Esophagus muscularis mucosa (tissue), 4 donors: Measurements from ENCODE around the gene SLC9A5. TPM values are rescaled to one million over a fixed set of nuclear protein-coding genes. Genes with fewer than 3 reads are reported as not detected.

ENCODE experiments used
- DNase-seq: peaks from one replicate; pipeline ENCODE4 v3.0.0-alpha.2; 2017; ENCODE audit errors: extremely low spot score
- H3K27ac ChIP-seq, 4 donors: fragments of 200-600 bp; sonication (generic); replicated peaks in 1 of 4; 1 replicate in 3 of 4; 2 replicates in 1 of 4; pipeline ENCODE4 v1.5.1; 2016 to 2019; ENCODE audit warnings: mild to moderate bottlenecking in 1 of 4
- H3K27me3 ChIP-seq, 4 donors: fragments of 200-600 bp; sonication (generic); one replicate each; pipeline versions ENCODE4 v1.5.1 to v1.6.0; 2016 to 2019
- H3K36me3 ChIP-seq, 4 donors: fragments of 200-600 bp; sonication (generic); one replicate each; pipeline ENCODE4 v1.5.1; 2016 to 2019
- H3K4me1 ChIP-seq, 4 donors: fragments of 200-600 bp; sonication (generic); one replicate each; pipeline ENCODE4 v1.5.1; 2016 to 2019
- H3K4me3 ChIP-seq, 4 donors: fragments of 200-600 bp; sonication (generic); 1 replicate in 2 of 4; 2 replicates in 2 of 4; pipeline ENCODE4 v1.5.1; 2016 to 2019; ENCODE audit warnings: mild to moderate bottlenecking in 4 of 4, moderate library complexity in 1 of 4
- H3K9me3 ChIP-seq, 4 donors: fragments of 200-600 bp; sonication (generic); 1 replicate in 3 of 4; 2 replicates in 1 of 4; pipeline ENCODE4 v1.5.1; 2016 to 2019
- EP300 ChIP-seq: sonication (generic); formaldehyde crosslinking; IDR thresholded peaks from one replicate; pipeline ENCODE4 v1.6.1; 2017; ENCODE audit warnings: antibody characterized with exemption
- POLR2A ChIP-seq: fragments of 450-650 bp; IDR thresholded peaks from one replicate; pipeline ENCODE4 v1.6.1; 2017; ENCODE audit warnings: antibody characterized with exemption, moderate library complexity, mild to moderate bottlenecking, low read depth
- POLR2AphosphoS5 ChIP-seq, 2 donors: sonication (generic); formaldehyde crosslinking; IDR thresholded peaks; one replicate each; pipeline ENCODE4 v1.6.1; 2017; ENCODE audit warnings: antibody characterized with exemption in 2 of 2
- WGBS: methylation state at CpG from one replicate; pipeline ENCODE4 v1.1.5; 2018; 5-methylcytosine and 5-hydroxymethylcytosine counted together
- intact Hi-C: fragments of 100-400 bp; cut with DNase I; formaldehyde crosslinking; loops from one replicate; pipeline ENCODE4 v1.15.1; 2023
- total RNA-seq, 4 donors: library from RNA; depleted of rRNA; stranded (reverse); fragments of >200 nt; gene quantifications; one replicate each; pipeline versions ENCODE4 v1.1.0 to v1.2.1, GENCODE V29; 2016
- TF ChIP-seq, protein P1 (sequence below), 3 experiments: fragments of 200-600 bp in 2 of 3; fragments of 450-650 bp in 1 of 3; sonication (generic) in 2 of 3; IDR thresholded peaks; one replicate each; pipeline ENCODE4 v1.5.1; 2017 to 2019; ENCODE audit warnings: antibody characterized with exemption in 3 of 3, mild to moderate bottlenecking in 2 of 3, moderate library complexity in 1 of 3

SLC9A5 gene
- total RNA-seq, 4 donors from 2014 or later = 0.13 to 0.69 (median 0.37) TPM

GRCh38 chr16:67242138-67242730 is 6.5 kb upstream of the SLC9A5 start:
- no peak overlapping the region for H3K4me3 ChIP-seq
- peak overlapping the region; percentile 40 to 65 (median 48) for H3K27ac ChIP-seq
- H3K4me1 ChIP-seq = peaks cover 61 to 68% (median 65%) of the 10 kb centered on the region in 4 donors
- H3K27me3 ChIP-seq = no peaks in the 10 kb centered on the region
- 63% methylated on average over 4 of the region's 4 CpGs for WGBS
- TF ChIP-seq, protein P1, sequence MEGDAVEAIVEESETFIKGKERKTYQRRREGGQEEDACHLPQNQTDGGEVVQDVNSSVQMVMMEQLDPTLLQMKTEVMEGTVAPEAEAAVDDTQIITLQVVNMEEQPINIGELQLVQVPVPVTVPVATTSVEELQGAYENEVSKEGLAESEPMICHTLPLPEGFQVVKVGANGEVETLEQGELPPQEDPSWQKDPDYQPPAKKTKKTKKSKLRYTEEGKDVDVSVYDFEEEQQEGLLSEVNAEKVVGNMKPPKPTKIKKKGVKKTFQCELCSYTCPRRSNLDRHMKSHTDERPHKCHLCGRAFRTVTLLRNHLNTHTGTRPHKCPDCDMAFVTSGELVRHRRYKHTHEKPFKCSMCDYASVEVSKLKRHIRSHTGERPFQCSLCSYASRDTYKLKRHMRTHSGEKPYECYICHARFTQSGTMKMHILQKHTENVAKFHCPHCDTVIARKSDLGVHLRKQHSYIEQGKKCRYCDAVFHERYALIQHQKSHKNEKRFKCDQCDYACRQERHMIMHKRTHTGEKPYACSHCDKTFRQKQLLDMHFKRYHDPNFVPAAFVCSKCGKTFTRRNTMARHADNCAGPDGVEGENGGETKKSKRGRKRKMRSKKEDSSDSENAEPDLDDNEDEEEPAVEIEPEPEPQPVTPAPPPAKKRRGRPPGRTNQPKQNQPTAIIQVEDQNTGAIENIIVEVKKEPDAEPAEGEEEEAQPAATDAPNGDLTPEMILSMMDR (IDR thresholded peaks at IDR 0.05) = no peak
- TF ChIP-seq POLR2A = no peak
- no peak for TF ChIP-seq EP300
- no peak for TF ChIP-seq POLR2AphosphoS5 (IDR thresholded peaks at IDR 0.05)
- intact Hi-C loops = no loop called here
- H3K9me3 ChIP-seq = no peaks in the 10 kb centered on the region
- DNase-seq = no peak
- H3K36me3 ChIP-seq = peaks cover 20 to 28% (median 26%) of the 10 kb centered on the region in 4 donors

GRCh38 chr16:67243481-67243880 is 5.3 kb upstream of the SLC9A5 start:
- peak overlapping the region in 3 of 4 donors; percentile 82 to 88 (median 87) for H3K27ac ChIP-seq
- H3K27me3 ChIP-seq = peaks cover 0 to 3% (median 0%) of the 10 kb centered on the region in 4 donors
- intact Hi-C loops = no loop called here
- TF ChIP-seq, protein P1 (IDR thresholded peaks at IDR 0.05) = no peak
- TF ChIP-seq POLR2A (no peak), POLR2AphosphoS5 (IDR thresholded peaks at IDR 0.05) (no peak), EP300 (no peak)
- WGBS = 69% methylated on average over 4 of the region's 4 CpGs
- DNase-seq = no peak
- no peak overlapping the region for H3K4me3 ChIP-seq
- peaks cover 8 to 15% (median 14%) of the 10 kb centered on the region in 4 donors for H3K36me3 ChIP-seq
- peaks cover 71 to 78% (median 75%) of the 10 kb centered on the region in 4 donors for H3K4me1 ChIP-seq
- no peaks in the 10 kb centered on the region for H3K9me3 ChIP-seq

DNA sequence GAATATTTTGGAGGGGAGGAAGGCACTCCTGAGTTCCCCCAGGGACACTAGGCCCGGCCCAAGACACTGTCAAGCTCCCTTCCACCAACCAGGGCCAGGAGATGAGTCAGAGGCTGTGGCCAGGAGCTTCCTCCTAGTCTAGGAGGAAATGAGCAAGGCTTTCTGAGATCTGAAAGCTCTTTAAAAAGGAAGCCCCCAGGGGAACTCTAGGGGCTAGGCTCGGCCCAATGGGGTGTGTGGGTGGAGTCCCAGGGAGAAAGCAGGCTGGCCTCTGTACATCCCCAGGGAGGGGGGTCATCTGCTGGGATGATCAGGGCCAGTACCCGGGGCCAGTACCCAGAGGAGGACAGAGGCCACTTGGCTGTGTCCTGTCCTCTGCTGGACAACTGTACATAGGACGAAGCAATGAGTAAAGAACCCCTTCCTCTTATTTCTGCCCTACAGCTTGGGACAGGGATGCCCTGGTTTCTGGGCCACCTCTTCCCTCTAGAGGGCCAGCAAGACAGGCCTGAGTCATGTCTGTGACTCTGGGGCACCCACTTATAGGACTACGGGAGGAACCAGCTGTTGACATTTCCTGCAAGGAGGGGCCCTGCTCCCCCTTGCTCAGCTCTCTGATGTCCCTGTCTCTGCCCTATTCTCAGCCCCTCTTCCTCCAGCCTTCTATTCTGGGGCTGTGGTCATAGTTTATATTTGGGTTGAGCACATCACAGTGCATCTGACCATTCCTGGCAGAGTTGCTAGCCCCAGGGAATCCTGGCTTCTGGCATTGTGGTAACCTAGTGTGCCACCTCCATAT is 4.2 kb upstream of the SLC9A5 start:
- TF ChIP-seq POLR2A (no peak), POLR2AphosphoS5 (IDR thresholded peaks at IDR 0.05) (peak; percentile 27 to 37)
- H3K4me3 ChIP-seq = no peak overlapping the region
- peak overlapping the region; percentile 81 to 88 (median 84) for H3K27ac ChIP-seq
- H3K4me1 ChIP-seq = peaks cover 79 to 89% (median 85%) of the 10 kb centered on the region in 4 donors
- WGBS = 41% methylated on average over 5 of the region's 5 CpGs
- H3K9me3 ChIP-seq = no peaks in the 10 kb centered on the region
- peaks cover 0 to 4% (median 3%) of the 10 kb centered on the region in 4 donors for H3K36me3 ChIP-seq
- peaks cover 0 to 14% (median 3%) of the 10 kb centered on the region in 4 donors for H3K27me3 ChIP-seq
- no peak for DNase-seq
- intact Hi-C loops = no loop called here

- H3K4me3 ChIP-seq = peak overlapping the region in 3 of 4 donors; percentile 70 to 75 (median 74)
- WGBS = 67% methylated on average over 4 of the region's 4 CpGs
- no peaks in the 10 kb centered on the region for H3K9me3 ChIP-seq
- peaks cover 78 to 91% (median 85%) of the 10 kb centered on the region in 4 donors for H3K4me1 ChIP-seq
- peaks cover 0 to 20% (median 6%) of the 10 kb centered on the region in 4 donors for H3K27me3 ChIP-seq
- no peak for DNase-seq
- H3K27ac ChIP-seq = peak overlapping the region; percentile 81 to 88 (median 84)
- no peaks in the 10 kb centered on the region for H3K36me3 ChIP-seq
- intact Hi-C loops = no loop called here
- TF ChIP-seq POLR2A (no peak), EP300 (no peak), POLR2AphosphoS5 (IDR thresholded peaks at IDR 0.05) (no peak)
- TF ChIP-seq, protein P1 (IDR thresholded peaks at IDR 0.05) = no peak
Measured at GRCh38 chr16:67245186-67245585, 3.6 kb upstream of the SLC9A5 start.

DNA sequence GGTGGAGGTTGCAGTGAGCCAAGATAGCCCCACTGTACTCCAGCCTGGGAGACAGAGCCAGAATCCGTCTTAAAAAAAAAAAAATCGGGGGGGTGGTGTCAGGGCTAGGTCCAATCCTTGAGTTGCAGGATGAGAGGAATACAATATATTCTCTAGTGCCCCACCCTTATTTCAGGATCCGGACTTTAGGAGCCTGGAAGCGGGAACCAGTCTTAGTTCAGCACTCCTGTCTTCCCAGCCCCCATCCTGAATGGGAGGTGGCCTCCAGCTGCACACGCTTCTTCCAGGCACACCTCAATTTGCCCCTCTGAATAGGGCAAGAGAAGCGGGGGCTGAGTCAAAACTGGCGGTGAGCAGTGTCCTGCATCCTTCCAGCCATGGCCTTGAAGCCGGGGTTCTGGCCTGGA is 3.1 kb upstream of the SLC9A5 start:
- TF ChIP-seq POLR2AphosphoS5 (IDR thresholded peaks at IDR 0.05) = no peak
- TF ChIP-seq, protein P1 (IDR thresholded peaks at IDR 0.05) = no peak
- DNase-seq = no peak
- 29% methylated on average over 4 of the region's 8 CpGs for WGBS
- intact Hi-C loops = no loop called here
- Histone ChIP-seq H3K27ac (peak overlapping the region; percentile 81 to 88 (median 84)), H3K9me3 (no peaks in the 10 kb centered on the region), H3K27me3 (peaks cover 0 to 25% (median 6%) of the 10 kb centered on the region in 4 donors), H3K4me3 (peak overlapping the region; percentile 70 to 75 (median 74)), H3K36me3 (no peaks in the 10 kb centered on the region), H3K4me1 (peaks cover 74 to 87% (median 80%) of the 10 kb centered on the region in 4 donors)
